Measurements from ENCODE around the gene LGR4. TPM values are rescaled to one million over a fixed set of nuclear protein-coding genes. Genes with fewer than 3 reads are reported as not detected.

LGR4 gene
- total and polyA plus RNA-seq, 10 of the 15 experiments (the other 5 are each of a cell fraction or from before 2014, with no cell fraction given) = under 0.01 to 0.64 (median 0.04) TPM; not detected in 5

- H4K20me1 ChIP-seq (ENCODE audit: control insufficient read depth, insufficient read depth) = no peaks in the 10 kb centered on the region
- FAIRE-seq = no peak
- SMC1A ChIA-PET (ENCODE audit: uncharacterized antibody, unreplicated experiment) = interaction anchor here (0.9 kb wide), 1 partner anchor 9 kb away, joined by 4 read pairs; no protein-coding TSS in a partner anchor
- intact Hi-C loops (cut with micrococcal nuclease; ENCODE audit: unreplicated experiment) (no loop called here), in situ Hi-C loops (cut with MboI) (no loop called here)
- BruUV-seq (replicated peaks) = no TSS peak
- H3K27me3 ChIP-seq (replicated peaks in 1 of 2; ENCODE audit: control insufficient read depth in 2 of 2, insufficient read depth in 2 of 2, low read length in 1 of 2) = no peaks in the 10 kb centered on the region
- POLR2A ChIA-PET = no interaction called here
- CTCF ChIA-PET = interaction anchor here (1.7 kb wide), 1 partner anchor 10 kb away, joined by 3 read pairs; no protein-coding TSS in a partner anchor
- no peak for ATAC-seq
- no peak overlapping the region for H2AFZ ChIP-seq (ENCODE audit: control insufficient read depth, low read depth, low read length)
- no peak overlapping the region for H3K4me3 ChIP-seq
- H3K4me2 ChIP-seq (ENCODE audit: control insufficient read depth, insufficient read depth) = no peak overlapping the region
- H3K79me2 ChIP-seq (ENCODE audit: control insufficient read depth, insufficient read depth, low read length) = no peaks in the 10 kb centered on the region
- RAD21 ChIA-PET (ENCODE audit: unreplicated experiment) = no interaction called here
- H3K9me3 ChIP-seq (replicated peaks; ENCODE audit: control insufficient read depth, insufficient read depth, low read length) = no peaks in the 10 kb centered on the region
- no peak for DNase-seq (ENCODE audit: low read depth, low spot score)
- no peaks in the 10 kb centered on the region for H3K4me1 ChIP-seq (ENCODE audit: control insufficient read depth, insufficient read depth, low read length)
- no peak overlapping the region for H3K27ac ChIP-seq (ENCODE audit: control insufficient read depth, insufficient read depth)
- H3K36me3 ChIP-seq (ENCODE audit: control insufficient read depth in 2 of 2, insufficient read depth in 2 of 2, low read length in 1 of 2) = no peaks in the 10 kb centered on the region
- H3K9ac ChIP-seq (ENCODE audit: control insufficient read depth, insufficient read depth, low read length) = no peak overlapping the region
- TF ChIP-seq EED (IDR thresholded peaks at IDR 0.05; ENCODE audit: low read depth) (no peak), NFIC (IDR thresholded peaks at IDR 0.05; ENCODE audit: low read depth, low read length) (no peak), ZNF592 (IDR thresholded peaks at IDR 0.05) (no peak), CBX5 (IDR thresholded peaks at IDR 0.05; ENCODE audit: low read depth) (no peak), MTA3 (IDR thresholded peaks at IDR 0.05; ENCODE audit: borderline replicate concordance, low read length) (no peak), MXI1 (IDR thresholded peaks at IDR 0.05; ENCODE audit: low read depth, low read length) (no peak), E4F1 (IDR thresholded peaks at IDR 0.05; ENCODE audit: borderline replicate concordance, partially characterized antibody) (no peak), NR2F1 (conservative IDR thresholded peaks at IDR 0.05) (no peak), POU2F2 (IDR thresholded peaks at IDR 0.05; ENCODE audit: borderline replicate concordance, low read depth, low read length) (no peak), TARDBP (IDR thresholded peaks at IDR 0.05; ENCODE audit: borderline replicate concordance) (no peak), ZNF687 (IDR thresholded peaks at IDR 0.05) (no peak), EGR1 (IDR thresholded peaks at IDR 0.05; ENCODE audit: borderline replicate concordance in 1 of 2, low read depth in 2 of 2, low read length in 2 of 2) (no peak), WRNIP1 (IDR thresholded peaks at IDR 0.05; ENCODE audit: borderline replicate concordance, low read depth, low read length) (no peak)
These were observed 60.3 kb downstream of the LGR4 start for GRCh38 chr11:27412192-27412691.

All from GM12878 (cell line).